MM.1S (cell line): Measurements from ENCODE around the gene ZDHHC1.
"Not testable (repeated sequence)": the region's sequence is repeated elsewhere in the genome, so short reads cannot be mapped to it uniquely, and the experiment has no call there.

ENCODE experiments used
- DNase-seq: peaks from one replicate; pipeline ENCODE4 v3.0.0-alpha.2; 2015
- H2AFZ ChIP-seq: fragments of 300-600 bp; sonication (generic); 2 replicates; pipeline ENCODE4 v1.6.0; 2016; ENCODE audit warnings: antibody characterized with exemption, low read length
- H3F3A ChIP-seq: fragments of 300-600 bp; sonication (generic); 2 replicates; pipeline ENCODE4 v1.6.1; 2016; ENCODE audit warnings: mild to moderate bottlenecking, antibody characterized with exemption, low read length, moderate library complexity, mixed read lengths; ENCODE audit not compliant: insufficient read depth
- H3K27ac ChIP-seq: fragments of 300-600 bp; sonication (generic); 2 replicates; pipeline ENCODE4 v1.5.1; 2016; ENCODE audit warnings: mild to moderate bottlenecking, low read length
- H3K27me3 ChIP-seq: fragments of 300-600 bp; sonication (generic); replicated peaks from 2 replicates; pipeline ENCODE4 v1.6.0; 2016; ENCODE audit warnings: low read length; ENCODE audit not compliant: insufficient read depth
- H3K36me3 ChIP-seq: fragments of 300-600 bp; sonication (generic); replicated peaks from 2 replicates; pipeline ENCODE4 v1.6.1; 2016; ENCODE audit warnings: mild to moderate bottlenecking, low read length, mixed read lengths; ENCODE audit not compliant: insufficient read depth
- H3K4me1 ChIP-seq: fragments of 300-600 bp; sonication (generic); 2 replicates; pipeline ENCODE4 v1.6.1; 2016; ENCODE audit warnings: low read length, mixed read lengths
- H3K4me2 ChIP-seq: fragments of 300-600 bp; sonication (generic); 2 replicates; pipeline ENCODE4 v1.6.0; 2016; ENCODE audit warnings: low read depth, low read length
- H3K4me3 ChIP-seq: fragments of 300-600 bp; sonication (generic); 2 replicates; pipeline ENCODE4 v1.5.1; 2016; ENCODE audit warnings: low read length, mixed read lengths
- H3K79me2 ChIP-seq: fragments of 300-600 bp; sonication (generic); 2 replicates; pipeline ENCODE4 v1.6.1; 2016; ENCODE audit warnings: mixed run types, low read length, mixed read lengths
- H3K9ac ChIP-seq: fragments of 300-600 bp; sonication (generic); 2 replicates; pipeline ENCODE4 v1.6.1; 2016; ENCODE audit warnings: low read length, mixed read lengths
- H3K9me2 ChIP-seq: fragments of 300-600 bp; sonication (generic); replicated peaks from 2 replicates; pipeline ENCODE4 v1.6.1; 2016; ENCODE audit warnings: mild to moderate bottlenecking, low read length, mixed read lengths; ENCODE audit not compliant: insufficient read depth
- H3K9me3 ChIP-seq: fragments of 300-600 bp; sonication (generic); replicated peaks from 2 replicates; pipeline ENCODE4 v1.6.1; 2016; ENCODE audit warnings: mild to moderate bottlenecking, low read length, mixed read lengths; ENCODE audit not compliant: insufficient read depth
- H4K20me1 ChIP-seq: fragments of 300-600 bp; sonication (generic); 2 replicates; pipeline ENCODE4 v1.6.1; 2016; ENCODE audit warnings: mild to moderate bottlenecking, low read length, moderate library complexity, mixed read lengths; ENCODE audit not compliant: insufficient read depth
- EZH2 ChIP-seq: fragments of 300-600 bp; sonication (generic); optimal IDR thresholded peaks from 2 replicates; pipeline ENCODE3; 2017; ENCODE audit warnings: low read depth, mild to moderate bottlenecking, antibody characterized with exemption, low read length, mixed read lengths
- EZH2phosphoT487 ChIP-seq: fragments of 300-600 bp; sonication (generic); IDR thresholded peaks from 2 replicates; pipeline ENCODE4 v1.6.1; 2018; ENCODE audit warnings: antibody characterized with exemption, low read length
- TF ChIP-seq, protein P1 (sequence below): fragments of 300-600 bp; sonication (generic); IDR thresholded peaks from 2 replicates; pipeline ENCODE4 v1.5.1; 2016; ENCODE audit warnings: antibody characterized with exemption, low read length, mixed read lengths

ZDHHC1 gene

DNA sequence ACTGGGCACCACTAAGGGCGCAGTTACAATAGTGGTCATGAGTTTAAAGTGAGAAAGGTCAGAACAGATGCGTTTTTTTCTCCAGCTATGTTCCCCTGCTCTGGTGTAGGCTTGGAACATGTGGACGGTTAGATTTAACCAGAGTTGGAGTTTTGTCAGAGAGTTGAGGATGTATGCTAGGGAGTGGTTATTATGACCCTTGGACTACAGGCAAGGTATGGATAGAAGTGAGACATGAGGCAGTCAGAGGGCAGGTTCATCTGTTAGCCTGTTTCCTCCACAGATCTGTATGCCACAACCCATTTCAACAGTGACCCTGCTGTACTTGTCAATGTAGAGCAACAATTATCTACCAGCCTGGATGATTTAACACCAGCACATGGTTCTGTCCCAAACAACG, 45.6 kb downstream of the ZDHHC1 start:
- no peak overlapping the region for H3K4me2 ChIP-seq
- no peak overlapping the region for H3K4me3 ChIP-seq
- no peak for TF ChIP-seq EZH2
- TF ChIP-seq, protein P1, sequence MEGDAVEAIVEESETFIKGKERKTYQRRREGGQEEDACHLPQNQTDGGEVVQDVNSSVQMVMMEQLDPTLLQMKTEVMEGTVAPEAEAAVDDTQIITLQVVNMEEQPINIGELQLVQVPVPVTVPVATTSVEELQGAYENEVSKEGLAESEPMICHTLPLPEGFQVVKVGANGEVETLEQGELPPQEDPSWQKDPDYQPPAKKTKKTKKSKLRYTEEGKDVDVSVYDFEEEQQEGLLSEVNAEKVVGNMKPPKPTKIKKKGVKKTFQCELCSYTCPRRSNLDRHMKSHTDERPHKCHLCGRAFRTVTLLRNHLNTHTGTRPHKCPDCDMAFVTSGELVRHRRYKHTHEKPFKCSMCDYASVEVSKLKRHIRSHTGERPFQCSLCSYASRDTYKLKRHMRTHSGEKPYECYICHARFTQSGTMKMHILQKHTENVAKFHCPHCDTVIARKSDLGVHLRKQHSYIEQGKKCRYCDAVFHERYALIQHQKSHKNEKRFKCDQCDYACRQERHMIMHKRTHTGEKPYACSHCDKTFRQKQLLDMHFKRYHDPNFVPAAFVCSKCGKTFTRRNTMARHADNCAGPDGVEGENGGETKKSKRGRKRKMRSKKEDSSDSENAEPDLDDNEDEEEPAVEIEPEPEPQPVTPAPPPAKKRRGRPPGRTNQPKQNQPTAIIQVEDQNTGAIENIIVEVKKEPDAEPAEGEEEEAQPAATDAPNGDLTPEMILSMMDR, result no peak
- TF ChIP-seq EZH2phosphoT487, result no peak
- H3K79me2 ChIP-seq, result no peaks in the 10 kb centered on the region
- no peaks in the 10 kb centered on the region for H4K20me1 ChIP-seq
- no peak for DNase-seq
- H3K9me3 ChIP-seq, result no peaks in the 10 kb centered on the region
- H3K4me1 ChIP-seq, result no peaks in the 10 kb centered on the region
- no peak overlapping the region for H3K9ac ChIP-seq
- no peak overlapping the region for H3K27ac ChIP-seq
- no peaks in the 10 kb centered on the region for H3F3A ChIP-seq
- no peaks in the 10 kb centered on the region for H3K36me3 ChIP-seq
- no peak overlapping the region; the same call in 1 of the 2 replicates for H2AFZ ChIP-seq
- no peaks in the 10 kb centered on the region for H3K9me2 ChIP-seq
- no peaks in the 10 kb centered on the region for H3K27me3 ChIP-seq

DNA sequence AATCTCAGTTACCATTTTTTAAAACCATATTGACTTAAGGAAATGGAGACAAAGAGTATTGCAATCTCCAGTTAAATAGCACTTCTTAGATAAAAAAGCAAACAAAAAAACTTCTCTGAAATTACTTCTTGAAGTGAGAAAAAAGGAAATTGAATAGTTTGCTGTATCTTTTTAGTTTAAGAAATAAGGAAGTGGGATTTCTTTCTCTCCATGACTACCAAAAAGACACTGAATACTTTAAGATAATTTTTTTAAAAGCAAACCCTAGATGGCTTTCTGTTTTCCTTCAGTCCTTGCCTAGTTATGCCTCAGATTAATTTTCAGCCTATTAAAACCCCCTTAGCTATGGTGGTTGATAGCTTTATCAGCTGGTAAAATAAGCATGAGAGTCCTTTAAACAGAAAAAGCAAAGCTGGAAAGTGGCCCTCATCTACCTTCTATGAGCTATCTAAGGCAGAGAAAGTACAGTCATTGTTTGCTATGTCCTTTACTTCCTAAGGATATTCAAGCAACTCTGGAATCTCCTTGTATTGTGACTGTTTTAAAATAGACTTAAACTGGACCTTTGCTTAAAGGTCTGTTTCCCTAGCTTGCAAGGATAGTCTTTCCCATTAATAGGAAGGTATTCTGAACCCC, 51.6 kb downstream of the ZDHHC1 start:
- H3F3A ChIP-seq, result no peaks in the 10 kb centered on the region
- H3K9ac ChIP-seq, result no peak overlapping the region
- no peak for DNase-seq
- 0 out of 2 replicates have a peak overlapping the region, but pooled peaks have one; percentile 5 for H3K4me2 ChIP-seq
- TF ChIP-seq EZH2 (no peak), EZH2phosphoT487 (no peak)
- TF ChIP-seq, protein P1, result no peak
- no peaks in the 10 kb centered on the region for H3K9me3 ChIP-seq
- H2AFZ ChIP-seq, result peak overlapping the region; percentile 49; the same call in 1 of the 2 replicates
- no peak overlapping the region for H3K27ac ChIP-seq
- H3K9me2 ChIP-seq, result no peaks in the 10 kb centered on the region
- no peaks in the 10 kb centered on the region for H3K79me2 ChIP-seq
- peaks cover 4% of the 10 kb centered on the region; the same call in 1 of the 2 replicates for H3K4me1 ChIP-seq
- H3K4me3 ChIP-seq, result no peak overlapping the region
- H4K20me1 ChIP-seq, result no peaks in the 10 kb centered on the region
- no peaks in the 10 kb centered on the region for H3K36me3 ChIP-seq
- no peaks in the 10 kb centered on the region for H3K27me3 ChIP-seq

DNA sequence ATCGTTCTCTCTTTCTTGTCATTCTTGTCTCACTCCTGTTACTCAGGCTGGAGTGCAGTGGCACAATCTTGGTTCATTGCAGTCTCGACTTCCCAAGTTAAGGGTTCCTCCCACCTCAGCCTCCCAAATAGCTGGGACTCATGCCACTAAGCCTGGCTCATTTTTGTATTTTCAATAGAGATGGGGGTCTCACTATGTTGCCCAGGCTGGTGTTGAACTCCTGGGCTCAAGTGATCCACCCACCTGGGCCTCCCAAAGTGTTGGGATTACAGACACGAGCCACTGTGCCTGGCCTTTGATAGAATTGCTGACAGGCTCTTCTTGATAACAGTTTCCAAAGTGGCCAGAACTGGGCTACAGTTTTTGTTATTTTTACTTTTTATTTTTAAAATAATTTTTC, 55.2 kb downstream of the ZDHHC1 start:
- no peak overlapping the region for H3K27ac ChIP-seq
- peaks cover 4% of the 10 kb centered on the region; the same call in 1 of the 2 replicates for H3K4me1 ChIP-seq
- no peaks in the 10 kb centered on the region for H3K36me3 ChIP-seq
- H2AFZ ChIP-seq, result no peak overlapping the region
- H3K9me3 ChIP-seq, result no peaks in the 10 kb centered on the region
- no peaks in the 10 kb centered on the region for H3K27me3 ChIP-seq
- H3F3A ChIP-seq, result no peaks in the 10 kb centered on the region
- no peaks in the 10 kb centered on the region for H3K79me2 ChIP-seq
- H3K9me2 ChIP-seq, result no peaks in the 10 kb centered on the region
- H3K9ac ChIP-seq, result no peak overlapping the region
- H4K20me1 ChIP-seq, result no peaks in the 10 kb centered on the region
- TF ChIP-seq EZH2phosphoT487 (no peak), EZH2 (no peak)
- TF ChIP-seq, protein P1, result no peak
- H3K4me2 ChIP-seq, result no peak overlapping the region
- DNase-seq, result no peak
- no peak overlapping the region for H3K4me3 ChIP-seq

DNA sequence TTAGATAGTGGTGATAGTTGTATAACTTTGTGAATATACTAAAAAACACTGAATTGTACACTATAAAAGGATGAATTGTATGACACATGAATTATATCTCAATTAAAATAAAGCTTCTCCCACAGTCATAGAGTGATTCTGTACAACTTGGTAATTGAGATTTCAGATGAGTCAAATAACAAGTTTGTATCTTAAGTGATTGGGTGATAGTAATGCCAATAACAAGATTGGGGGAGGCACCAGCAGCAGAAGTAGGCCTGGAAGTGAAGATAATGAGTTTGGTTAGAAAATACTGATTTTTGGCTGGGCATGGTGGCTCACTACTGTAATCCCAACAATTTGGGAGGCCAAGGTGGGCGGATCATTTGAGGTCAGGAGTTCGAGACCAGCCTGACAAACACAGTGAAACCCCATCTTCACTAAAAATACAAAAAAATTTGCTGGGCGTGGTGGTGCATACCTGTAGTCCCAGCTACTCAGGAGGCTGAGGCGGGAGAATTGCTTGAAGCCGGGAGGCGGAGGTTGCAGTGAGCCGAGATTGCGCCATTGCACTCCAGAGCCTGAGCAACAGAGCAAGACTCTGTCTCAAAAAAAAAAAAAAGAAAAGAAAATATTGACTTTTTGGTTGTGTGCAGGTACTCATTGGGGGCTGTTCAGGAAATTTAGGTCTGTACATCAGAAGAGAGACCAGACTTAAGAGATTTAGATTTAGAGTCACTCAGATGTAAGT, 56.6 kb downstream of the ZDHHC1 start:
- DNase-seq, H3F3A ChIP-seq, H4K20me1 ChIP-seq, H3K4me3 ChIP-seq, H3K9me2 ChIP-seq, H3K4me1 ChIP-seq, H3K36me3 ChIP-seq, H3K9me3 ChIP-seq, H3K4me2 ChIP-seq, H3K9ac ChIP-seq, H3K79me2 ChIP-seq, H2AFZ ChIP-seq, H3K27ac ChIP-seq, H3K27me3 ChIP-seq: not testable (repeated sequence)
